ENCODE results near the gene NEK7.
A peak's percentile ranks its signal among the peaks of the same experiment; 100 is the strongest.
"Not testable (repeated sequence)": the region's sequence is repeated elsewhere in the genome, so short reads cannot be mapped to it uniquely, and the experiment has no call there.

The NEK7 gene

GRCh38 chr1:198171667-198172540, 15.1 kb downstream of the NEK7 start:
- no peak for DNase-seq (ENCODE audit: low read depth)

GRCh38 chr1:198173832-198174231, 17.0 kb downstream of the NEK7 start:
- DNase-seq (ENCODE audit: low read depth): no peak

GRCh38 chr1:198174297-198174696, 17.5 kb downstream of the NEK7 start:
- peak; percentile 40 for DNase-seq (ENCODE audit: low read depth)

GRCh38 chr1:198175423-198176170, 18.8 kb downstream of the NEK7 start:
- peak; percentile 65 for DNase-seq (ENCODE audit: low read depth)

- DNase-seq (ENCODE audit: low read depth): no peak
Measured at GRCh38 chr1:198176179-198176578, 19.4 kb downstream of the NEK7 start.

GRCh38 chr1:198177546-198177945, 20.7 kb downstream of the NEK7 start:
- DNase-seq (ENCODE audit: low read depth): no peak

- DNase-seq (ENCODE audit: low read depth): no peak
Measured at GRCh38 chr1:198178615-198179014, 21.8 kb downstream of the NEK7 start.

GRCh38 chr1:198179556-198179981, 22.8 kb downstream of the NEK7 start:
- peak; percentile 83 for DNase-seq (ENCODE audit: low read depth)

GRCh38 chr1:198183605-198184004, 26.8 kb downstream of the NEK7 start:
- DNase-seq (ENCODE audit: low read depth): no peak

- DNase-seq (ENCODE audit: low read depth): no peak
Measured at GRCh38 chr1:198184516-198184915, 27.7 kb downstream of the NEK7 start.

GRCh38 chr1:198185146-198185545, 28.3 kb downstream of the NEK7 start:
- no peak for DNase-seq (ENCODE audit: low read depth)

- no peak for DNase-seq (ENCODE audit: low read depth)
Measured at GRCh38 chr1:198185759-198186158, 29.0 kb downstream of the NEK7 start.

- peak; percentile 48 for DNase-seq (ENCODE audit: low read depth)
Measured at GRCh38 chr1:198186916-198187580, 30.2 kb downstream of the NEK7 start.

- peak; percentile 37 for DNase-seq (ENCODE audit: low read depth)
Measured at GRCh38 chr1:198187973-198188588, 31.3 kb downstream of the NEK7 start.

- no peak for DNase-seq (ENCODE audit: low read depth)
Measured at GRCh38 chr1:198191117-198191516, 34.3 kb downstream of the NEK7 start.

GRCh38 chr1:198193871-198194270, 37.1 kb downstream of the NEK7 start:
- not testable (repeated sequence) for DNase-seq (ENCODE audit: low read depth)

GRCh38 chr1:198196630-198197029, 39.8 kb downstream of the NEK7 start:
- DNase-seq (ENCODE audit: low read depth): peak; percentile 58

- DNase-seq (ENCODE audit: low read depth): no peak
Measured at GRCh38 chr1:198197285-198197684, 40.5 kb downstream of the NEK7 start.

- DNase-seq (ENCODE audit: low read depth): no peak
Measured at GRCh38 chr1:198199105-198199504, 42.3 kb downstream of the NEK7 start.

GRCh38 chr1:198201956-198202784, 45.4 kb downstream of the NEK7 start:
- DNase-seq (ENCODE audit: low read depth): no peak

- no peak for DNase-seq (ENCODE audit: low read depth)
Measured at GRCh38 chr1:198203434-198203833, 46.6 kb downstream of the NEK7 start.
